H1 (cell line): ENCODE results near the gene KLHL29.

Source experiments
- EP300 ChIP-seq, 2 experiments: IDR thresholded peaks; 1 replicate in 1 of 2; 2 replicates in 1 of 2; pipeline ENCODE4 v1.6.1; 2011 to 2012; ENCODE audit warnings: low read depth in 2 of 2, low read length in 2 of 2, mild to moderate bottlenecking in 2 of 2, borderline replicate concordance in 1 of 2, inconsistent platforms in 1 of 2, moderate library complexity in 1 of 2
- EZH2 ChIP-seq: fragments of 200-600 bp; sonication (generic); IDR thresholded peaks from 2 replicates; pipeline ENCODE4 v1.7.1; 2012; ENCODE audit warnings: low read depth, mild to moderate bottlenecking, moderate library complexity, low read length, inconsistent platforms; ENCODE audit not compliant: severe bottlenecking
- JUND ChIP-seq: IDR thresholded peaks from 2 replicates; pipeline ENCODE4 v1.6.1; 2011; ENCODE audit warnings: mild to moderate bottlenecking, improper control_type of control experiment, low read length
- TBP ChIP-seq: IDR thresholded peaks from 2 replicates; pipeline ENCODE4 v1.6.1; 2011; ENCODE audit warnings: low read depth, low read length, improper control_type of control experiment
- TF ChIP-seq, protein P1 (sequence below), 3 experiments: IDR thresholded peaks; 1 replicate in 2 of 3; 2 replicates in 1 of 3; pipeline versions ENCODE4 v1.5.1 to v1.6.1; 2011; ENCODE audit warnings: low read length in 3 of 3, mild to moderate bottlenecking in 3 of 3, inconsistent platforms in 2 of 3, low read depth in 1 of 3, moderate library complexity in 1 of 3; ENCODE audit not compliant: insufficient read depth in 1 of 3; ENCODE audit errors: control extremely low read depth in 1 of 3

DNA sequence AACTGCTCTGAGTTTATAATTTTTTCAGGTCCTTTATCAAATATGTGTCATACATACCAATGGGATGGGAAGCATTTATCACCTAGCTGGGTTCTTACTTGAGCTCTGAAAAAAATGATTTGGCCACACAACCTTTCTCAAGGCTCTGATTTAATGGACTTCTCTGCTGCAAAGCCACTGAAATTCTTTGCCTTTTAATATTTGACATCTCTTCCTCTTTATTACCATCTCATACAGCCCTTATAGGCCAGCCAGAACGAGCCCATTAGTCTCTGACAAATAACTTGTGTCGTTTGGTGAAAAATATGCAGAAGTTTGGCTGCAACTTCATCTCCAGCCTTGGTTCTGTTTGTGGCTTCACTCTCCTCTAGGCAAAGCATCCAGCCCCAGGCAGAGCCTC is 292.9 kb downstream of the KLHL29 start:
- TF ChIP-seq, protein P1, sequence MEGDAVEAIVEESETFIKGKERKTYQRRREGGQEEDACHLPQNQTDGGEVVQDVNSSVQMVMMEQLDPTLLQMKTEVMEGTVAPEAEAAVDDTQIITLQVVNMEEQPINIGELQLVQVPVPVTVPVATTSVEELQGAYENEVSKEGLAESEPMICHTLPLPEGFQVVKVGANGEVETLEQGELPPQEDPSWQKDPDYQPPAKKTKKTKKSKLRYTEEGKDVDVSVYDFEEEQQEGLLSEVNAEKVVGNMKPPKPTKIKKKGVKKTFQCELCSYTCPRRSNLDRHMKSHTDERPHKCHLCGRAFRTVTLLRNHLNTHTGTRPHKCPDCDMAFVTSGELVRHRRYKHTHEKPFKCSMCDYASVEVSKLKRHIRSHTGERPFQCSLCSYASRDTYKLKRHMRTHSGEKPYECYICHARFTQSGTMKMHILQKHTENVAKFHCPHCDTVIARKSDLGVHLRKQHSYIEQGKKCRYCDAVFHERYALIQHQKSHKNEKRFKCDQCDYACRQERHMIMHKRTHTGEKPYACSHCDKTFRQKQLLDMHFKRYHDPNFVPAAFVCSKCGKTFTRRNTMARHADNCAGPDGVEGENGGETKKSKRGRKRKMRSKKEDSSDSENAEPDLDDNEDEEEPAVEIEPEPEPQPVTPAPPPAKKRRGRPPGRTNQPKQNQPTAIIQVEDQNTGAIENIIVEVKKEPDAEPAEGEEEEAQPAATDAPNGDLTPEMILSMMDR (IDR thresholded peaks at IDR 0.05; ENCODE audit: control extremely low read depth in 1 of 3, insufficient read depth in 1 of 3, low read depth in 1 of 3, low read length in 3 of 3), result no peak
- TF ChIP-seq JUND (no peak), EZH2 (no peak), EP300 (IDR thresholded peaks at IDR 0.05; ENCODE audit: borderline replicate concordance in 1 of 2, low read depth in 2 of 2, low read length in 2 of 2) (no peak), TBP (no peak)
